Esophagus squamous epithelium (tissue), 5 donors: ENCODE measurements around the gene UBASH3A. TPM values are rescaled to one million over a fixed set of nuclear protein-coding genes. Genes with fewer than 3 reads are reported as not detected.

ENCODE experiments used
- DNase-seq: peaks from one replicate; lab custom pipeline; 2025; lab: John Stamatoyannopoulos, UW
- H3K27ac ChIP-seq, 4 donors: fragments of 200-600 bp; sonication (generic); one replicate each; pipeline ENCODE4 v1.5.1; 2016 to 2019; ENCODE audit warnings: mild to moderate bottlenecking in 1 of 4
- H3K27me3 ChIP-seq, 4 donors: fragments of 200-600 bp; sonication (generic); 1 replicate in 3 of 4; 2 replicates in 1 of 4; pipeline versions ENCODE4 v1.5.1 to v1.6.0; 2017 to 2021; ENCODE audit warnings: antibody characterized with exemption in 1 of 4
- H3K36me3 ChIP-seq, 3 donors: fragments of 200-600 bp; sonication (generic); one replicate each; pipeline ENCODE4 v1.5.1; 2016 to 2019
- H3K4me1 ChIP-seq, 3 donors: fragments of 200-600 bp; sonication (generic); one replicate each; pipeline ENCODE4 v1.5.1; 2017 to 2019
- H3K4me3 ChIP-seq, 4 donors: fragments of 200-600 bp; sonication (generic); 1 replicate in 3 of 4; 2 replicates in 1 of 4; pipeline ENCODE4 v1.5.1; 2016 to 2019; ENCODE audit warnings: mild to moderate bottlenecking in 2 of 4, moderate library complexity in 1 of 4
- H3K9me3 ChIP-seq, 3 donors: fragments of 200-600 bp; sonication (generic); one replicate each; pipeline ENCODE4 v1.5.1; 2016 to 2019
- CTCF ChIP-seq, 6 experiments: fragments of 450-650 bp in 4 of 6; fragments of 200-600 bp in 2 of 6; sonication (generic) in 2 of 6; IDR thresholded peaks; one replicate each; pipeline ENCODE4 v1.5.1; 2016 to 2019; ENCODE audit warnings: antibody characterized with exemption in 6 of 6, mild to moderate bottlenecking in 4 of 6, moderate library complexity in 4 of 6
- POLR2A ChIP-seq, 4 donors: fragments of 450-650 bp; IDR thresholded peaks; one replicate each; pipeline ENCODE4 v1.6.1; 2017; ENCODE audit warnings: antibody characterized with exemption in 4 of 4, mild to moderate bottlenecking in 4 of 4, moderate library complexity in 3 of 4
- WGBS, 2 donors: methylation state at CpG; one replicate each; pipeline ENCODE4 v1.1.5; 2018; 5-methylcytosine and 5-hydroxymethylcytosine counted together
- intact Hi-C: fragments of 100-400 bp; cut with DNase I; formaldehyde crosslinking; loops from one replicate; pipeline ENCODE4 v1.15.0; 2022
- total RNA-seq, 4 donors: library from RNA; depleted of rRNA; stranded (reverse); fragments of >200 nt; gene quantifications; one replicate each; pipeline ENCODE4 v1.1.0, GENCODE V29; 2016
- donor health status: DM: yes; HTN: yes; CAD: no.

The UBASH3A gene
- total RNA-seq, 4 donors from 2014 or later, result 0.57 to 1.9 (median 0.73) TPM

DNA sequence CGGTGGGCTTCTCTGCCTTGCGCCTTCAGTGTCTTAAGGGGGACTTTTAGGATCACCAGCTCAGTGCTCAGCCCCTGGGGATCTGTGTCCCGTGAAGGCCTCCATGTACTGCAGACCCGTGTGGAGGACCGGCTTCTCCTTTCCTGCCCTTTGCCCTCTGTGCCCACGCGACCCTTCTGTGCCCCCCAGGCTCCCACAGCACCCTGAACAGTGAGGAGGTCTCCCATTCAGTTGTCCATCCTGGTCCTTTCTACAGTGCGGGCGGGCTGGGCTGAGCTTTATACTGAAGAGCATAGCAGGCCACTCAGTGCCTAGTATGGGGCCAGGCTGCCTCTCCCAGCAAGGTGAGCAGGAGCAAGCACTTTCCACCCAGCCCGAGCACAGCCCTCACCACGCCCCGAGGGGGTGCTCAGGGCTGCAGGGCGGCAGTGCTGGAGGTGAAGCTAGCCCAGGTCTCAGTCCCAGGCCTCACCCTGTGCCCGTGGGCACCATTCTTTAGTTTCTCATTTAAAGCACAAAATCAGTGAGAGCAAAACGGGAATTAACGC is 29.7 kb upstream of the UBASH3A start:
- no peaks in the 10 kb centered on the region for H3K9me3 ChIP-seq
- no peak overlapping the region for H3K27ac ChIP-seq
- intact Hi-C loops, result no loop called here
- 10 to 71% methylated on average over 3 to 7 of the region's 16 CpGs for WGBS, 2 donors
- DNase-seq, result no peak
- peaks cover 0 to 8% (median 0%) of the 10 kb centered on the region in 3 donors for H3K4me1 ChIP-seq
- TF ChIP-seq CTCF (IDR thresholded peaks at IDR 0.05) (no peak), POLR2A (IDR thresholded peaks at IDR 0.05) (no peak)
- no peak overlapping the region for H3K4me3 ChIP-seq
- no peaks in the 10 kb centered on the region for H3K36me3 ChIP-seq
- H3K27me3 ChIP-seq, result peaks cover 0 to 69% (median 0%) of the 10 kb centered on the region in 4 donors

DNA sequence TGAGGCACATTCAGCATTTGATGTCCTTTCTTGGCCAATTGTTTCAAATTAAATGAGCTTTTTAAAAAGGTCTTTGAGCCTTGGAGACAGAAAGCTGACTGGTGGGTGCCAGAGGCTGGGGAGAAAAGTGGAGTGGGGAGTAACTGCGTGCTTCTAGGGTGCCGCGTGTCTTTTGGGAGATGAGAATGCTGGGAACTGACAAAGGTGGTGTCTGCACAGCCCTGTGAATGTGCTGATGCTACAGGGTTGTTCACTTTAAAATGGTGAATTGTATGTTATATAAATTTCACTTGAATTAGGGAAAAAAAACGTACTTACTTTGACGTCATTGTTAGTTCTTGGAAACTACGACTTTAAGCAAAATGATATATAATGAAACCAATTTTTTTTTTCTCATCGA is 29.2 kb upstream of the UBASH3A start:
- H3K4me1 ChIP-seq, result peaks cover 0 to 8% (median 0%) of the 10 kb centered on the region in 3 donors
- 38 to 43% methylated on average over 7 of the region's 7 CpGs for WGBS, 2 donors
- intact Hi-C loops, result no loop called here
- H3K36me3 ChIP-seq, result no peaks in the 10 kb centered on the region
- no peak overlapping the region for H3K27ac ChIP-seq
- H3K27me3 ChIP-seq, result peaks cover 0 to 66% (median 0%) of the 10 kb centered on the region in 4 donors
- no peak overlapping the region for H3K4me3 ChIP-seq
- TF ChIP-seq CTCF (IDR thresholded peaks at IDR 0.05) (no peak), POLR2A (IDR thresholded peaks at IDR 0.05) (no peak)
- no peaks in the 10 kb centered on the region for H3K9me3 ChIP-seq
- DNase-seq, result no peak

DNA sequence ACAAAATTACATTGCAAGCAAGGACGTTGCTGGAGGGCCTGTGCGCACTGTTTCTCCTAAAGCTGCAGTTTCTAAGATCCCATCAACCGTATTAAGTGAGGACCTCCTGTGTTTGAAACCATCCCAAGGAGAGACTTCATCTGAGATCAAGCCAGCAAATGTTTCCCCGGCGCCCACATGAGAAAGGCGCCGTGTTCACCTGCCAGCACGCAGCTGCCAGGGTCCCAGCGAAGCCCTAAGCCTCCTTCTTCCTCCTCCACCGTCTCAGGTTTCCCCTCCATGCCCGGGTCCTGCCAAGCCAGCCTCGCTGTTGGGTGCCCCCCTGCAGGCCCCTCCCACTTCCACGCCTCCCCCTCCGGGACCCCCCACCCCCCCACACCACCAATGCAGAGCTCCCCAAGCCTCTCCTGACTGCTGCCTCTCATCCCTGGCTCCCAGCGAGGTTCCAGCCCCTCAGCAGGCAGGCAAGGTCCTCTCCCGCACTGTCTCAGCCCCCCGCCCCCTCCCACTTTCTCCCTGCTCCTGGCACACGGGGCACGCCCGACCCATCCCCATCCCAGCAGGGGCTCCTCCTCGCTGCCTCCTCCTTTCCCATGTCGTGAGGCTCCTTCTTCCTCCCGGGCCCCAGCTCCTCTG is 28.7 kb upstream of the UBASH3A start:
- H3K4me3 ChIP-seq, result no peak overlapping the region
- H3K9me3 ChIP-seq, result no peaks in the 10 kb centered on the region
- DNase-seq, result no peak
- no peak overlapping the region for H3K27ac ChIP-seq
- no peaks in the 10 kb centered on the region for H3K36me3 ChIP-seq
- intact Hi-C loops, result no loop called here
- WGBS, 2 donors, result 21 to 68% methylated on average over 3 to 12 of the region's 23 CpGs
- H3K4me1 ChIP-seq, result peaks cover 0 to 8% (median 0%) of the 10 kb centered on the region in 3 donors
- peaks cover 0 to 65% (median 0%) of the 10 kb centered on the region in 4 donors for H3K27me3 ChIP-seq
- TF ChIP-seq POLR2A (IDR thresholded peaks at IDR 0.05) (no peak), CTCF (IDR thresholded peaks at IDR 0.05) (no peak)

GRCh38 chr21:42375506-42375905 is 28.2 kb upstream of the UBASH3A start:
- Histone ChIP-seq H3K36me3 (no peaks in the 10 kb centered on the region), H3K27me3 (peaks cover 0 to 63% (median 0%) of the 10 kb centered on the region in 4 donors), H3K9me3 (no peaks in the 10 kb centered on the region), H3K27ac (no peak overlapping the region), H3K4me3 (no peak overlapping the region), H3K4me1 (peaks cover 0 to 8% (median 0%) of the 10 kb centered on the region in 3 donors)
- TF ChIP-seq POLR2A (IDR thresholded peaks at IDR 0.05) (no peak), CTCF (IDR thresholded peaks at IDR 0.05) (no peak)
- no peak for DNase-seq
- WGBS, 2 donors, result 79% methylated on average over 6 of the region's 11 CpGs; no CpG with 5 or more reads in 1 of the 2 donors
- intact Hi-C loops, result no loop called here

DNA sequence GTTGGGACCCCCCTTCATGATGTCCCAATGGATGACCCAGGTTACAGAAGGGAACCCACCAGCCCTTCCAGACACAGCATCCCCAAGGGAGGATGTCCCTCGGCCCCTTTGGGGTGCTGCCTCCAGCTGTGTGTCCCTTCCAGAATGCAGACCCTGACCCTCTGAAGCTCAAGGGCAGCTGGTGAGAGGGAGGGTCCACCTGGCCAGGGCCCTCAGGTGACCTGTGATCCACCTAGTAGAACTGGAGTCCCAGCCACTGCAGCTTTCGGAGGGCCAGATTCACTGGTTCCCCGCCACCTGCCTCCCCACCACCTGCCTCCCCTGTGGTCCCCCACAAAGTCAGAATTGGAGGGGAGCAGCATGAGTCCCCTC is 27.8 kb upstream of the UBASH3A start:
- TF ChIP-seq POLR2A (IDR thresholded peaks at IDR 0.05), result no peak
- no peak for TF ChIP-seq CTCF (IDR thresholded peaks at IDR 0.05)
- no peak for DNase-seq
- H3K27ac ChIP-seq, result no peak overlapping the region
- H3K27me3 ChIP-seq, result peaks cover 0 to 61% (median 0%) of the 10 kb centered on the region in 4 donors
- H3K4me3 ChIP-seq, result no peak overlapping the region
- no peaks in the 10 kb centered on the region for H3K36me3 ChIP-seq
- intact Hi-C loops, result no loop called here
- H3K4me1 ChIP-seq, result peaks cover 0 to 8% (median 0%) of the 10 kb centered on the region in 3 donors
- 86 to 100% methylated on average over 1 to 2 of the region's 3 CpGs for WGBS, 2 donors
- H3K9me3 ChIP-seq, result no peaks in the 10 kb centered on the region
